ENCODE results near the gene ACTL7A. TPM values are rescaled to one million over a fixed set of nuclear protein-coding genes. Genes with fewer than 3 reads are reported as not detected.

ACTL7A gene
- total and polyA plus RNA-seq, 9 of the 15 experiments (the other 6 are each of a cell fraction or from before 2014, with no cell fraction given): not detected

GRCh38 chr9:108905494-108905893 is 43.4 kb downstream of the ACTL7A start:
- intact Hi-C loops (cut with micrococcal nuclease): no loop called here
- Histone ChIP-seq H3K9me1 (ENCODE audit: control insufficient read depth, insufficient read depth, low read length) (no peaks in the 10 kb centered on the region), H3K4me3 (no peak overlapping the region), H3K4me1 (replicated peaks in 1 of 2; ENCODE audit: control insufficient read depth in 2 of 2, insufficient read depth in 2 of 2, low read length in 2 of 2) (peaks cover 0 to 12% of the 10 kb centered on the region in 2 experiments; a peak in 3 of 5 replicates), H3K9ac (ENCODE audit: insufficient read depth in 1 of 2, low read depth in 2 of 2, low read length in 2 of 2) (no peak overlapping the region), H3K79me2 (ENCODE audit: control insufficient read depth, insufficient read depth, low read length) (no peaks in the 10 kb centered on the region), H3K4me2 (ENCODE audit: insufficient read depth, low read length) (no peak overlapping the region), H4K20me1 (replicated peaks; ENCODE audit: control insufficient read depth, insufficient read depth, low read length) (no peaks in the 10 kb centered on the region), H2AFZ (ENCODE audit: low read depth, low read length) (no peak overlapping the region), H3K36me3 (ENCODE audit: control insufficient read depth, insufficient read depth, low read length) (peaks cover 84% of the 10 kb centered on the region), H3K27ac (ENCODE audit: extremely low read depth, low read depth, low read length) (no peak overlapping the region), H3K27me3 (ENCODE audit: control insufficient read depth in 2 of 2, insufficient read depth in 2 of 2, low read length in 2 of 2) (no peaks in the 10 kb centered on the region), H3K9me3 (replicated peaks; ENCODE audit: control insufficient read depth, insufficient read depth, low read depth, low read length) (no peaks in the 10 kb centered on the region)
- DNase-seq (ENCODE audit: extremely low read depth in 1 of 4, low spot score in 3 of 4) (no peak), ATAC-seq (no peak), FAIRE-seq (no peak)
- POLR2A ChIA-PET: no interaction called here
- 73% methylated on average over 2 of the region's 2 CpGs for WGBS (ENCODE audit: insufficient coverage, low coverage, missing lambda C conversion rate)
- TF ChIP-seq GATAD2A (IDR thresholded peaks at IDR 0.05): no peak
- no peak for TF ChIP-seq ZNF518B (CRISPR knock-in tag; IDR thresholded peaks at IDR 0.05)
- TF ChIP-seq, protein P1, sequence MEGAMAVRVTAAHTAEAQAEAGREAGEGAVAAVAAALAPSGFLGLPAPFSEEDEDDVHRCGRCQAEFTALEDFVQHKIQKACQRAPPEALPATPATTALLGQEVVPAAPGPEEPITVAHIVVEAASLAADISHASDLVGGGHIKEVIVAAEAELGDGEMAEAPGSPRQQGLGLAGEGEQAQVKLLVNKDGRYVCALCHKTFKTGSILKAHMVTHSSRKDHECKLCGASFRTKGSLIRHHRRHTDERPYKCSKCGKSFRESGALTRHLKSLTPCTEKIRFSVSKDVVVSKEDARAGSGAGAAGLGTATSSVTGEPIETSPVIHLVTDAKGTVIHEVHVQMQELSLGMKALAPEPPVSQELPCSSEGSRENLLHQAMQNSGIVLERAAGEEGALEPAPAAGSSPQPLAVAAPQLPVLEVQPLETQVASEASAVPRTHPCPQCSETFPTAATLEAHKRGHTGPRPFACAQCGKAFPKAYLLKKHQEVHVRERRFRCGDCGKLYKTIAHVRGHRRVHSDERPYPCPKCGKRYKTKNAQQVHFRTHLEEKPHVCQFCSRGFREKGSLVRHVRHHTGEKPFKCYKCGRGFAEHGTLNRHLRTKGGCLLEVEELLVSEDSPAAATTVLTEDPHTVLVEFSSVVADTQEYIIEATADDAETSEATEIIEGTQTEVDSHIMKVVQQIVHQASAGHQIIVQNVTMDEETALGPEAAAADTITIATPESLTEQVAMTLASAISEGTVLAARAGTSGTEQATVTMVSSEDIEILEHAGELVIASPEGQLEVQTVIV (CRISPR knock-in tag; IDR thresholded peaks at IDR 0.05; ENCODE audit: borderline replicate concordance): no peak
- no peak for TF ChIP-seq CEBPG (CRISPR knock-in tag; IDR thresholded peaks at IDR 0.05)
- peak in 1 of 2 experiments; percentile 56; a peak in 1 of 4 replicates for TF ChIP-seq CEBPG (tag; conservative IDR thresholded peaks at IDR 0.05 in 1 of 2, IDR thresholded peaks at IDR 0.05 in 1 of 2)
- no peak for TF ChIP-seq KAT8 (IDR thresholded peaks at IDR 0.05; ENCODE audit: low read depth)
- TF ChIP-seq ZBTB17 (CRISPR knock-in tag; IDR thresholded peaks at IDR 0.05): no peak
- no TSS peak for BruUV-seq (replicated peaks)
- in situ Hi-C loops (cut with MboI): no loop called here
- CTCF ChIA-PET (ENCODE audit: low intra/inter-chr PET ratio): no interaction called here

Data from K562 (cell line).